Thyroid gland (tissue), 4 donors: Measurements from ENCODE around the gene BTBD7.

Source experiments
- CTCF ChIP-seq, 6 experiments: fragments of 200-600 bp in 3 of 6; fragments of 450-650 bp in 3 of 6; sonication (generic) in 3 of 6; IDR thresholded peaks; one replicate each; pipeline ENCODE4 v1.5.1; 2016 to 2019; ENCODE audit warnings: antibody characterized with exemption in 6 of 6, mild to moderate bottlenecking in 2 of 6, inconsistent platforms in 1 of 6, moderate library complexity in 1 of 6
- POLR2A ChIP-seq, 2 donors: fragments of 450-650 bp; IDR thresholded peaks; one replicate each; pipeline ENCODE4 v1.6.1; 2017; ENCODE audit warnings: antibody characterized with exemption in 2 of 2, mild to moderate bottlenecking in 2 of 2, moderate library complexity in 1 of 2

DNA sequence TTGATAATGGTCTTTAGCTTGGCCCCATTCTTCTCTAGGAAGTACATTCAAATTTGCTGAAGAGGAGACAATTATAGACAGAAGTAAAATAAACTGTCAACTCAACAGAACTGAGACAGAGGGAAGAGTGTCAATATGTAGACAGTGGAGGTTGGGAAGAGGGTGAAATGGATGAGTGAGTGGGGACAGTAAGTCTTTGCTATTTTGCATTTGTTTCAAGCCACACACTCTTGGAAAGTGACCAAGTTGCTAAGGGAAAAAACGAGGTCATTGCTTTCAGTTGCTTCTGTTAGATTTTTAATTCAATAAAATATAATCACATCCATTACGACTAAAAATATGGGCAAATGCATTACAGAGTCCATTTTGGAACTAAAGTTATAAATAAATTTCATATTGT is 47.8 kb downstream of the BTBD7 start:
- TF ChIP-seq POLR2A (IDR thresholded peaks at IDR 0.05) (no peak), CTCF (IDR thresholded peaks at IDR 0.05) (no peak)
